Hematopoietic multipotent progenitor cell treated with erythropoietin and hydrocortisone succinate and interleukin-3 and kit ligand, for 4 days (in vitro differentiated cells): ENCODE measurements around the gene MSMP.

Experiments used
- DNase-seq: peaks from one replicate; pipeline ENCODE4 v3.0.0-alpha.2; 2015

MSMP gene

DNA sequence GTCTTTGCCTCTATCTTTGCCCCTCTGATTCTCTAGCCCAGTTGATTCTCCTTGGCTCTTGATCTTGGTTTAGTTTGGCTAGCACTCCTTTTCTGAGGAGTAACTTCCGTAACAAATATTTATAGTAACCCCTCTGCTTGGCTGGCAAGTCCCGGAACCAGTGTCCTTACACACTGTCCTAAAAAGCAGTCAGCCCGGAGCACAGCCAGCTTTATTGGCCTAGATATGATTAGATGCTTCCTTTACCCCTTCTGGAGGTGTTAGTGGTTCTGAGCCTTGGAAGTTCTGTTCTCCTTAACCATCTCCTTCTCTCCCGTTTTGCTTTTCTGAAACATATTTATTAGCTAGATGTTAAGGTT, 17.0 kb upstream of the MSMP start:
- DNase-seq: no peak

DNA sequence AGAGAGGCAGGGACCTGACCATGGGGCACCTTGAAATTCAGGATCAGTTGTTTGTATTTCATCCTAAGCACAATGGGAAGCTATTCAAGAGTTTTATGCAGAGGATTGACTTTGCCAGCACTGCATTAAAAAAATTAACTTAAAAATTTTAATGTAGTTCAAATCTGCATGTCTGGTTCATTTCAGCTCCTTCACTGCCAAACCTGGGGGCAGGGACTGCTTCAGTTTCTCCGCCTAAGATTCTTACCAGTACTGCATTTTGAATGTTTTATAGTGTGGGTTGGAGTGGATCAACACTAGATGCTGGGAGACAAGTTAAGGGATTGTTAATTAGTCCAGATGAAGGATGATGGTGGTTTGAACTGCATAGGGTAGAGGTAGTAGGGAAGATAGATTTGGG, 15.7 kb upstream of the MSMP start:
- DNase-seq: no peak

DNA sequence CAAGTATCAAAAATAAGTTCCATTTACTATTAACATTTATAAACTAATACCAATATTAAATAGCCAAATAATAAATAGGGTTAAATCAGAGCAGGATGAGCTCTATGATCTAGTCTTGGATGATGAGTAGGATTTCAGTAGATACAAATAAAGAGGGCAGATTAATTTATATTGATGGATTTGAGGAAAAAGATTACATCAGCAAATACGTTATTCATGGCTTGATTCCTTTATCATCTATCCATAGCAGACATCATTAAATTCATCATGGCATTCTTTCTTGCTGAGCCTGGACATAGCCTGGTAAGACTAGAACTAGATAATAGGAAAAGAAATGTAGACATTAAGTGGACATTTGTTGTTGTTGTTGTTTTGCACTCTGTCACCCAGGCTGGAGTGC, 13.4 kb upstream of the MSMP start:
- no peak for DNase-seq

DNA sequence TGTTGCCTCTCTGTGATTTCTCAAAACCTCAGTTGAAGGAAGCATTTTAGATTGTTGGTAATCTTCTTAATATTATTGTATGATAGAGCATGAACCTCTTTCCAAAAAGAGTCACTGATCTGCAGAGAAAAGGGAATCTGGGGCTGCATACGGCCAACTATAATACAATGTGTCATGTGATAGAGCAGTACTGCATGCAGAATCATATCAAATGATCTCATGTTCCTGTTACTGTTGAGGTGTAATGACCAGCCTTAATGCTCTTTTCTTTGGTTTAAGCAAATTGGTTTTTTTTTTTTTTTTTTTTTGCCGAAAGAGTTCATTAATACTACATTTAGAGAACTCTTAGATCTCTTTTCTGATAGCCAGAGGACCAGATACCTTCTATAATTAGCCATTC, 12.9 kb upstream of the MSMP start:
- peak; percentile 21 for DNase-seq

DNA sequence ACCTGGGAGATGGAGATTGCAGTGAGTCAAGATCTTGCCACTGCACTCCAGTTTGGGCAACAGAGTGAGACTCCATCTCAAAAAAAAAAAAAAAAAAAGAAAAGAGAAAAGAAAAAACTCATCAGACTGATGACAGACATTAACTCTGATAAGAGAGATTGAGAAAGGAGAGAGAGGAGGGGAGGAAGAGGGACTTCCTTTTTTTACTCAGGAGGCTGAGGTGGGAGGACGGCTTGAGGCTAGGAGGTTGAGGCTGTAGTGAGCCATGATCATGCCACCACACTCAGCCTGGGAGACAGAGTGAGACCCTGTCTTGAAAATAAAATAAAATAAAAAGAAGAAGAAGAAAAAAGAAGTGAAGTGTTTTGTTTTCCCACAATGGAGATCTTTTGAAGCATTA, 9.7 kb upstream of the MSMP start:
- DNase-seq: peak; percentile 19

DNA sequence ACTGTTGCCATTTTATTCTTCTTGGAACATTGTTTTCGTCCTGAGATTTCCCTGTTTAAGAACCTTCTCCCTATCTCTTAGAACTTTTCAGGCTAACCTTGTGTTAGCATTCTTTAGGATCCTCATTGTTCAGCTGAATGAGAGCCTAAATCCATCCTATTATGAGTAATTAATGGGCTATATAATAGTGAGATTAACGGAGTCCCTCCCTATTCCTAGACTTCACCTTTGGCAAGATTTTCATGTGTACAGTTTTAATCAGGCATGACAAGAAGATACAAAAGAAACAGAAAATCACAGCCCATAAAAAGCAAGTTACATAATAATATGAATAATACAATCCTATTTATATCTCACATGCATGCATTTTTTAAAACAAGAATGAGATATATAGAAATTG, 9.1 kb upstream of the MSMP start:
- DNase-seq: no peak

DNA sequence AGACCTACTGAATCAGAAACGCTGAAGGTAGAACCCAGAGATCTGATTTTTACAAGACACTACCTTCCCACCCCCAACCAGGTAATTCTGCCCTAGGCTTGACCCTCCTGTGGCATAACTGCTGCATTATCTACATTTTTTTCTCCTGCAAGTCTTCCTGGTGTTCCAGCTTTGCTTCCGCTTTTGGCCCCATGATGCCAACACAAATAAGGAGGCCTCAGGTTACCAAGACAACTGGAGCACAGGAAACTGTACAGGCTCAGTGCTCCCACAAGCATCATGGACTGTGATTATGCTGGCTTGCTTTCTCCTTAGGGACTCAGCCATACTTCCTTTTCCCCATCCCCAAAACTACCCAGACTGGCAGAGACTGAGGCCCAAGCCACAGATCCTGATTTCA, 6.6 kb upstream of the MSMP start:
- DNase-seq: peak; percentile 37

DNA sequence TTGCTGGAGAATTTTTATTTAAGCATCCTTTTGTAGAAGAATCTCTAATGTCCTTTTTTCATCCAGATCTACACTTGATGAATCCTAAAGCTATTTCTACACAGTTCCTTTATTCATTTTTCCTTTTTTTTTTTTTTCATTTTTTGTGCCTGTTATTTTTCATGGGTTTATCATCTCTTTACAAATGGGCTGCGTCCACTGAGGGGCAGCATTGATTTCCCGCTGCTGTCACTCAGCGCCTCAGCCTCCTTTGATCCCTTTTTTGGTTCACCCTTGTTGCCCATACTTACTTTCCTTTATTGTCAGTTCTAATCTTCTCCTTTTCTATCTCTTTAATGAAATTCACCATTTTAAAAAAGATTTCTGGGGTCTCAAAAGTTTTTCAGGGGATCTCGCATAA, 5.7 kb upstream of the MSMP start:
- no peak for DNase-seq

DNA sequence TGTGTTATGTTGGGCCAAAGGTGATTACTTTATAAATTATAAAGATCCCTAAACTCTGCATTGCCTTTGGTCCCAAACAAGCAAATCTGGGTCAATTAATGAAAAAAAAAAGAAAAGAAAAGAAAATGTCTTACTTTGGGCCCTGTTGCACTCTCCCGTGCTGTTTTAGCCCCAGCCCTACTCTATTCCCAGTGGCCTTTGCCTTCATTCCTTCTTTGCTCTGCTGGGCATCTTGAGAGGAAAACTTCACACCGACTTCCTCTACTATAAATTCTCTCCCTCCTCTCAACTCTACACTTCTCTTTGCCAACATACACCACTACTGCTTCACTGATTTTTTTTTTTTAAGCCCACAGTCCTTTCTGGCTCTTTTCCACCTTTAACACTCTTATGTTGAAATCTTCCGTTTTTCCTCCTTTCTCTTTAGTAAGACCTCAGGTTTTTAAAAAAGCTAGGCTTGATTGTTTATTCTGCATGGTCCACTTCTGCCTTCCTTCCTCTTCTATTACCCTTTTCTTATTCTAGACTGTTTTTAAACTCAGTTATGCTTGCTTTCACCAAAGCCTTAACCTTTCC, 4.5 kb upstream of the MSMP start:
- no peak for DNase-seq

DNA sequence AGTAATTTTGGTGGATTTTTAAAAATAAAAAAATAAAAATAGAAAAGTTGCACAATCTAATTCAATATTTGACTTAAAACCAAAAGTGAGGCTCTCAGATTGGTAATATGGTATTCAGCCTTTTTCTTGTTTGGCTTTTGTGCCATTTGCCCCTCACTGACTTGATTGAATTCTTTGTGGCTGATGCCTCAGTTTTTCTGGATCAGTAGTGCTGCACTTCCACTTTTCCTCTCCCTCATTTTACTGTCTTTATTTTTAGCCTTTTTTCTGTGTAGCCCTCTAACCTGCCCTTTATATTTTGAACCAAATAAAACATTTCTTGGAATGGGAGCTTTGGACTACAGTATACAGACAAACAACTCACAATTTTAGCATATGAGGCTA, 3.8 kb upstream of the MSMP start:
- no peak for DNase-seq

DNA sequence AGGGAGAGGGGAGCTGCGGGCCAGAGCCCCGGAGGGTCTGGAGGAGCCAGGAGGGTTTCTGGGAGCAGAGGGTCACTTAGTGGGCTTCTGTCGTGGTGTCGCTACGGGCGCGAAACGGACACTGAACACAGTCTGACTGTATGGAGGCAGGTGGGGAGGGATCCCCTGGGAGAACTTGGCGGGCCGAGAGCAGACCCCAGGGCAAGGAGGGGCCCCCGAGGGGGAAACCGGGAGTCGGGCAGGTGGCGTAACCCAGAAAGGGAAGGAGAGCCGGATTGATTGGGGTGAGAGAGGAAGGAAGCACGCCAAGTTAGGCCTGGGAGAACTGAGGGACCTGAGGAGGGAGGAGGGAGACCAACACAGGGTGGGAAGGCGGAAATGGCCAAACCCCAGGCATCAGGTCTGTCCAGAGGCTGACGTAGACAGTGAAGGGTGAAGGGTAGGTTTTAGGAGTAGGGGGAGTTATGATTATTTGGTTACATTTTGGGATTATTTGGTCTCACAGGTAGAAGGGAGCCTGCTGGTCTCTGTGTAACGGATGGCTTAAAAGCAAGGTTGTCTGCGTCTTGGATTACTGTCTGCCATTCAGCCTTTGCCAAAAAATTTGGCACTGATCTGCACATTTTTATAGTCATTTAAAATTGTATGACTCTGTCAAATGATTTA, 3.3 kb upstream of the MSMP start:
- DNase-seq: peak; percentile 67

DNA sequence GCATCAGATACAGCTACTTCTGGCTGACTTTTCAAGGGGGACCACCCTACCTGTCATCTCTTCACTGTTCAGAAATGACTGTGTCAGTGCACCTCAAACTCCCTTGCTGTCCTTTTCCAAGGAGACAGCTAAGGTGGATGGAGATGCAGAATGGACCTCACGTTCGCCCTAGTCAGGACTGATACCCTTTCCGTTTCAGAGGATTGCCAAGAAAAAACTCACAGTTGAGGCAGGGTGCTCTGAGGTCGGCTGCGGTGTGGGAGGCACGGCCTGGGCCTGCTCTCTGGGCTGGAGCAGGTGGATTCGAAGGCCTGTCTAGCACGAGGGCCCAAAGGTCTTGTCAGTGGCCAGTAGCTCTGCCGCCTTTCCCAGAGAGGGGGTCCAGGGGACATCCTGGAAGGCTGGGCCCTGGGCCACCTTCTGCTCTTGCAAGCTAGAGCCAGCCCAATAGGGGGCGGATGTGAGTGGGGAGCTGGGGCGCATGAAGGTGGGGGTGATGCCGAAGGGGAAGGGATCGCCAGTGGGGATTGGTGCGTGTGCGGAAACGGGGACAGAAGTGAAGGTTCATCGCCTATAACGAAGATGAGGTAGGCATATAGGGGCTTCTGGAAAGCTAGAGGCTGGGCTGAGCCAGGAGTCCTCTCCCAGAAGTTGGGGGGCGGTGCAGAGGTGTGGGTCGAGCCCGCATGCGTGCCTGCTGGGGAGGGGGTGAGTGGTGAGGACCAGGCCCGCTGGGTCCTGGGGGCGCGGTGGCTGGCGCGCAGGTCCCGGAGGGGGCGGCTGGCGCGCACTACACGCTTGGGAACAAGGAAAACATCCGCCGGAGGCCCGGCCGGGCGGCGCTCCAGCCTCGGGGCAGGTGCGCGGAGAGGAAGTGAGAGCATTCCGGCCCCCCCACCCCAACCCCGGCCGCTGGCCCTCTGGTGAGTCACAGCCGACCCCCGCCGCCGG, 2.5 kb upstream of the MSMP start:
- DNase-seq: peak; percentile 92

DNA sequence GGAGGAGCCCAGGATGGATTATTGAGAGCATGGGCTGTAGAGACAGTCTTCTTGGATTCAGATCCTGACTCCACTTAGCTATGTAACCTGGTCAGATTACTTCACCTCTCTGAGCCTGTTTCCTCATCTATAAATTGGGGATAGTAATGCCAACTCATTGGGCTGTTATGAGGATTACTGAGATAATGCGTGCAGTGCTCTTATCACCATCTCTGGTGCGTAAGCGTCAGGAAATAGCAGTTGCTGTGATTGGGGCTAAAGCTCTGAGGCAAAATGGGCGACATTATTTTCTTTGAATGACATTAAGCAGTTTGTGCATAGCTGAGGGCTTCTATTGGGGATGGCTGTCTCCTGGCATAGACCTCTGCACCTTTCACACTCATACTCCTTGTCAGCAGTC, 995 bp upstream of the MSMP start:
- peak; percentile 46 for DNase-seq

DNA sequence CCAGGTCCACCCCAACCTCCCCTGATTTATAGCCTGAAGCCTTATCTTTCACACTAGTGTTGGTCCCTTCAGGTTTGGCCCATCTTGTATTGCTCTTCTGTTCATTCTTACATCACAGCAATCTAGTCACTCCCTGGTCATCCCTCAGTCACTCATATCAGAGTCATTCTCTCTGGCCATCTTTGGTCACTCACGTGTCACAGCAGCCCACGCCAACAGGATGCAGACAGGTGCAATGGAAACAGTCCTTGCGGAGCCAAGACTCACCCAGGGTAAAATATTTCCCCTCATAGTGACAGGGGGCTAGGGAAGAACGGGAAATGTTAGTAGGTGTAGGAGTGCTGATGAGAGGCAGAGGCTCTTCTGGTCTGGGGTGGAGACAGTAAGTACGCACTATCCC, 610 bp downstream of the MSMP start:
- no peak for DNase-seq

DNA sequence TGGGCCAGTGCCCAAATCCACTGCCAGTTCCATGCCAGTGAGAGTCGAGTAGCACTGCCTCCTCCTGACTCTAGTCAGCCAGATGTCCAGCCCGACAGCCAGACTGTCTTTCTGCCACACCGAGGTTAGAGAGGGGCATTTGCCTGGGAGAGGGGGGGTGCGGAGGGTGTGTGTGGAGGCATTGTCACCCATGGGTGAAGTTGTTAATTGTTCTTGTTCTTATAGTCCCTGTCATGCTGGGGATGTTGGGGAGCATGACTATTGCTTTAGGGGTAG, 3.9 kb downstream of the MSMP start:
- no peak for DNase-seq

DNA sequence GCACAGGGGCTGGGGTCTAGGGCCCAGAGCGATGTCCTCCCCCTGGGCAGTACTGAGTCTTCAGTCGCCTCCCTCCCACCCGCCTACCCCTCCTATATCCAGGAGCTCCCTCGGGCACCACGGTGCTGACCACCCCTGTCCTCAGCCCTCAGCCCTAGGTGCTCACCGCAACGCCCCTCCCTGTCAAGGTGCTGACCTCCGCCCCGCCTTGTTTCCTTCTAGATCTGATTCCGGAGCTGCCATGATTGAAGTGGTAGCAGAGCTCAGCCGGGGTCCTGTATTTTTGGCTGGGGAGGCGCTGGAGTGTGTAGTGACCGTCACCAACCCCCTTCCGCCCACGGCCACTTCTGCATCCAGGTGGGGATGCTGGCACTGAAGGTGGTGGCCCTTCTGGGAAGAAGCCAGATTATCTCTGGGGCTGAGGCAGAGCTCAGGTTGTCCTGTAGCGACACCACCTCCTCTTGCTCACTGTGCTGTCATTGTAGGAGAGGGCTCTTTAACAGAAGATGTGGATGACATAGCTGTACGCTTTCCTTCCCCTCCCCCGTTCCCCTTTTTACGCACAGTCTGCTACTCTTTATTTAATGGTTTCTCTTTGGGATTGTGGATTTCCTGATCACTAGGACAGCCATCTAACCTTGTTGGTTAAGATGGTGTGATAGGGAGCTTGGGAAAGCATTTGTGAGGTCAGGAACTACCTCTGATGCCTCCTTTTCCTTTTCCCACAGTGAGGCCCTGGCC, 4.4 kb downstream of the MSMP start:
- DNase-seq: peak; percentile 42

DNA sequence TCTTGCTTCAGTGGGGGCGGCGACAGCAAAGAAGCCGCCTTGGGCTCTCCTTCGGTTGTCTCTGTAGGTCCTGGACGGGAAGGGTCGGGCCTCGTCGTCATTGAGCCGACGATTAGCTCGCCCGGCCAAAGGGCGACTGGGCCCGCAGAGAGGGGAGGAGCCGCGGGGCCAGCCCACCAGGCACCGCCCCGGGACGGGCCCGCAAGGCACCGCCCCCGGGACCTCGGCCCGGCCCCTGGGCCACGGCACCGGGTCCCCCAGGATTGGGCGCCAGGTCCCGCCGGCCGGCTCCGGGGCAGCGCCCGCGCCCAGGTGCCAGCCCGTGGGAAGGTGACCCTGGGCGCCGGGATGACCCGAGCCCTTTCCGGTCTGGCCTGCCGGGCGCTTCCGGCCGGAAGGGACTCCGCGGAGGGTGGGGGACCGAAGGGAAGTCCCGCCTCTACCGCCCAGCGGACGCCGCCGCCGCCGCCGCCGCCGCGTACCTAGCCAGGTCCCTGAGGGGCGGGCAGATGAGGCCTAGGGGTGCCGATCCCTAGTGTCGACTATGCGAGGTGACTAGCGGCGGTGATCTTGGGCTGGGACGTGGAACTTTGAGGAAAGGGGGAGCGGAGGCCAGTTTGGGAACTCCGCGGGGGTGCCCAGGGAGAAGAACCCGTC, 5.1 kb downstream of the MSMP start, which contains the start of the genes GBA2 and RGP1:
TSS of gene GBA2 (minus strand) at position 371 of the 657 bp plus-strand sequence. CDS start 524 bp downstream, outside the sequence.
TSS of gene RGP1 (plus strand) at position 430 of the 657 bp plus-strand sequence. CDS start 469 bp downstream, outside the sequence.
- DNase-seq: peak; percentile 90

DNA sequence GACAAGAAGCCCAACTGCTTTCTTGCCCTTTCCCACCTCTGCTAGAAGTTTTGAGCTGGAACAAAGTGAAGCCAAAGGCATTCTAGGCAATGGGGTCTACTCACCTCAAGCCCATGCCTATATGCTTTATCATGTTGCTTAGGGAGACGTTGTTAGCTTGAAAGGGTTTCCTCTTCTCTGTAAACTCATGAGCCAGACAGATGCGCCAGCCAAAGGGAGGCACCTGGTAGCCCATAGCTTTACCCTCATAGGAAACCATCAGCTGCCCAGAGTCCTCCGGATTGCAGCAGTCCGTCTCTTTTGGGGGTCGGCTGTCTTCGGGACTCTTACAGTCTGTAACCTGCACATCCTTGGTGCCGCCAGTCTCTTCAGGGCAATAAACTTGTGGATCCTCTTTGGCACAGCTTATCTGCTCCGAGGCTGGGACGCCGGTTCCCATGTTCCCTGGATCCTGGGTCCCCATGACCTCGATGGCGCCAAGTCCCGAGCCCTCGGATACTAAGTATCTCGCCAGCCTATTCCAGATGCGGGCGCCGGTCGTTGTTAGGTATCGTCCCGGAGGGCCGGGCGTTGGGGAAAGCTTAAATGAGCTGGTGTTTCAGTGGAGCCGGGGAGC, 5.7 kb downstream of the MSMP start:
- DNase-seq: peak; percentile 27

DNA sequence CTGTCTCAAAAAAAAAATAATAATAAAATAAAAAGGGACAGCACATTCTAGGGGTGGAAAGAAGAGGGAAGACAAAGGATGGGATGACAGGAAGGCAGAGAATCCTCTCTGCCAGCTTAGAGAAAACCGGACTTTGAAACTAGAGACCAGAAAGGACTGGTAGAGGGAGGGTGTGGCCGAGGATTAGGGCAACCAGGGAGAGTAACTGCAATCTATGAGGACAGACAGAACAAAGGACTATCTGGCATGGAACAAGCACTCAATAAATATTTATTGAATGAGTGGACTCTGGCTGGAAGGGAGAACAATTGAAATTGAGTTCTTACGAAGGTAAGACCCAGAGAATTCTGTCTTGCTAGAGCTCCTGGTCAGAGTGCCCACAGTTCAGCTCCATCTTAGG, 7.5 kb downstream of the MSMP start:
- no peak for DNase-seq

DNA sequence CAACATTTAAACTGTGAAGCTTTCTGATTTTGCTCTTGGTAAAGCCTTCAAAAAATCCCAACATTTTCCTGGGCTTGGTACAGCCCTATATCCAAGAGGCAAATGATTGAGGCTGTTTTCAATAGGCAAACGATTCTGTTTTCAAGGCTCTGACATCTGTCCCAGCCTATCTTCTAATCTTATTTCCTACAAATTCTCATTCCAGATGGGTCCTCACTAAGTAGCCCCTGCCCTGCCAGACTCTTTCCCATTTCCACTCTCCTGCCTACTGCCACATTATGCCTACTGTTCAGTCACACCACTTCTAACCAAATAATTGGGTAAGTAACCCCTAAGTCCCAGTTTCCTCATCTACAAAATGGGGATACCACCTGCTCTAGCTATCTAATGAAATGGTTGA, 8.5 kb downstream of the MSMP start:
- DNase-seq: no peak

DNA sequence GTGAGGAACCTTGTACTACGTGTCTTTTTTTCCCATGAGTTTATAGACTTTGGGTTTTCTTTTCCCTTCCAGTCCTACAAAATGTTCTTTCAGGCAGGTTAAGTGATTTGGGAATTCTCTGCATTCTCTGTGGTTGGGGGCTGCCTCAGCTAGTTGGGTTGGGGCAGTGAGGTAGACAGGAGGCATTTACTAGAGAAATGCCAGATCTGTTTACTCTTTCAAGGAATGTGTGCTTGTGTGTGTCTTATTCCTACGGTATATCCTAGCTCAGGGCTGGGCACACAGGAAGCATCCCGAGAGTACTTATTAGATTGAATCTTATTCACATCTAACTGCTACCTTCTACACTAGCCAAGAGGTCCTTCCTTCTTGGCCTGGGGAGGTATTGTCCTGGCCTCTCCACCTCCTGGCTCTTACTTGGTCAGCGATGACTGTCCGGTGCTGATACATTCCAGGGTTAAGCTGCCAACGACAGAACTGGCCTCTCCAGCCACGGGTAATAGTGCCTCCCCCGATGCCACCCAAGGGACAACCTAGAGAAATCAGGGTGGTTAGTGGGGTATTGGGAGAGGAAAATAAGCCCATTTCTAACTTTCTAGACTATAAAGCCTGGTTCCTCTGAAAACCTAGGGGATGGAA, 10.1 kb downstream of the MSMP start:
- no peak for DNase-seq

DNA sequence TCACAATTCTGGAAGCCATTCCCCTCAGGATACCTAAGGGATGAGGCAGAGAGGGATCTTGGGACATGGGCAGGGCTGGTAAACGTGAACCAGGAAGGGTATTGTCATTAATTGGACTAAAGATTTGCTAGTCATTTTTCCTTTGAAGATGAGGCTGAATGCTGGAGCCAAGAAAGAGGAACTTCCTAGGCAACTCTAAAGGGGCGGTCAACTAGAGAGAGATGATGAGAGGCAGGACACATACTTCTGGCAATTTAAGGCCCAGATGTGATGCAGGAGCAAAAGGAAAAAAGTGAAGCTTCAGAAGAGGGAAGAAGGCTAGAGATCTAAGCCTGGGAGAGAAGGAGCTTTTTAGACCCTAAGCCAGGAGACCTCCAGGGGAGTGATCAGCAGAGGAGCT, 10.6 kb downstream of the MSMP start:
- no peak for DNase-seq
